GM21390 (cell line): ENCODE data around the gene TMSB15B.
"Not testable (repeated sequence)": the region's sequence is repeated elsewhere in the genome, so short reads cannot be mapped to it uniquely, and the experiment has no call there.

Experiments
- ATAC-seq: cut with Tn5 transposase; IDR thresholded peaks from one replicate; pipeline ENCODE4 v1.9.1; 2021; ENCODE audit not compliant: unreplicated experiment

Gene TMSB15B

GRCh38 chrX:103962411-103963278, at the start of gene TMSB15B:
Gene TMSB15B (plus strand): TSS chrX:103962627.
- peak; percentile 99 for ATAC-seq

GRCh38 chrX:103913356-103914020, 48.9 kb upstream of the TMSB15B start:
- no peak for ATAC-seq

GRCh38 chrX:103918050-103918449, 44.4 kb upstream of the TMSB15B start:
- ATAC-seq, result peak; percentile 32

GRCh38 chrX:103918571-103919269, 43.7 kb upstream of the TMSB15B start:
- ATAC-seq, result peak; percentile 67

- ATAC-seq, result peak; percentile 35
These were observed 43.2 kb upstream of the TMSB15B start for GRCh38 chrX:103919270-103919637.

- peak; percentile 47 for ATAC-seq
These were observed 41.9 kb upstream of the TMSB15B start for GRCh38 chrX:103920515-103920914.

- peak; percentile 70 for ATAC-seq
These were observed 35.4 kb upstream of the TMSB15B start for GRCh38 chrX:103927030-103927429.

GRCh38 chrX:103927633-103928032, 34.8 kb upstream of the TMSB15B start:
- ATAC-seq, result no peak

- peak; percentile 80 for ATAC-seq
These were observed 30.3 kb upstream of the TMSB15B start for GRCh38 chrX:103932133-103932532.

GRCh38 chrX:103940257-103940656, 22.2 kb upstream of the TMSB15B start:
- ATAC-seq, result not testable (repeated sequence)

GRCh38 chrX:103941201-103941975, 21.0 kb upstream of the TMSB15B start:
- no peak for ATAC-seq

- ATAC-seq, result no peak
These were observed 12.9 kb upstream of the TMSB15B start for GRCh38 chrX:103949506-103949905.

- no peak for ATAC-seq
These were observed 9.1 kb upstream of the TMSB15B start for GRCh38 chrX:103953353-103953752.

- ATAC-seq, result no peak
These were observed 8.2 kb upstream of the TMSB15B start for GRCh38 chrX:103954259-103954658.

GRCh38 chrX:103960599-103960998, 1.8 kb upstream of the TMSB15B start:
- not testable (repeated sequence) for ATAC-seq

- not testable (repeated sequence) for ATAC-seq
These were observed 21.1 kb downstream of the TMSB15B start for GRCh38 chrX:103983508-103983907.

- ATAC-seq, result no peak
These were observed 36.8 kb downstream of the TMSB15B start for GRCh38 chrX:103999234-103999633.

- ATAC-seq, result no peak
These were observed 46.4 kb downstream of the TMSB15B start for GRCh38 chrX:104008831-104009230.

GRCh38 chrX:104013158-104013557, 50.7 kb downstream of the TMSB15B start:
- ATAC-seq, result no peak

- no peak for ATAC-seq
These were observed 51.2 kb downstream of the TMSB15B start, which contains the start of gene H2BW1 for GRCh38 chrX:104013606-104014005. Gene H2BW1 (minus strand): TSS chrX:104013708. CDS start chrX:104013576, 132 bp downstream.

GRCh38 chrX:104015576-104015975, 53.1 kb downstream of the TMSB15B start:
- ATAC-seq, result not testable (repeated sequence)
